BLaER1 (cell line): Measurements from ENCODE around the gene TRIM7.
"Not testable (repeated sequence)": the region's sequence is repeated elsewhere in the genome, so short reads cannot be mapped to it uniquely, and the experiment has no call there.

ENCODE experiments used
- H3K27ac ChIP-seq: shearing (Covaris generic); formaldehyde crosslinking; 2 replicates; pipeline ENCODE4 v1.8.1; 2022
- H3K27me3 ChIP-seq: shearing (Covaris generic); formaldehyde crosslinking; 2 replicates; pipeline ENCODE4 v1.8.1; 2022
- H3K36me3 ChIP-seq: shearing (Covaris generic); formaldehyde crosslinking; 2 replicates; pipeline ENCODE4 v1.8.1; 2022
- H3K4me1 ChIP-seq: shearing (Covaris generic); formaldehyde crosslinking; 2 replicates; pipeline ENCODE4 v1.8.1; 2022
- H3K4me2 ChIP-seq: shearing (Covaris generic); formaldehyde crosslinking; 2 replicates; pipeline ENCODE4 v1.8.1; 2022
- H3K4me3 ChIP-seq: shearing (Covaris generic); formaldehyde crosslinking; 2 replicates; pipeline ENCODE4 v1.8.1; 2022
- H3K9ac ChIP-seq: shearing (Covaris generic); formaldehyde crosslinking; 2 replicates; pipeline ENCODE4 v1.8.1; 2022
- H3K9me3 ChIP-seq: shearing (Covaris generic); formaldehyde crosslinking; 2 replicates; pipeline ENCODE4 v1.8.1; 2022
- H4K20me1 ChIP-seq: shearing (Covaris generic); formaldehyde crosslinking; 2 replicates; pipeline ENCODE4 v1.8.1; 2022
- Cebpa-rat ChIP-seq: shearing (Covaris generic); IDR thresholded peaks from 2 replicates; pipeline ENCODE4 v1.8.1; 2022

The TRIM7 gene

DNA sequence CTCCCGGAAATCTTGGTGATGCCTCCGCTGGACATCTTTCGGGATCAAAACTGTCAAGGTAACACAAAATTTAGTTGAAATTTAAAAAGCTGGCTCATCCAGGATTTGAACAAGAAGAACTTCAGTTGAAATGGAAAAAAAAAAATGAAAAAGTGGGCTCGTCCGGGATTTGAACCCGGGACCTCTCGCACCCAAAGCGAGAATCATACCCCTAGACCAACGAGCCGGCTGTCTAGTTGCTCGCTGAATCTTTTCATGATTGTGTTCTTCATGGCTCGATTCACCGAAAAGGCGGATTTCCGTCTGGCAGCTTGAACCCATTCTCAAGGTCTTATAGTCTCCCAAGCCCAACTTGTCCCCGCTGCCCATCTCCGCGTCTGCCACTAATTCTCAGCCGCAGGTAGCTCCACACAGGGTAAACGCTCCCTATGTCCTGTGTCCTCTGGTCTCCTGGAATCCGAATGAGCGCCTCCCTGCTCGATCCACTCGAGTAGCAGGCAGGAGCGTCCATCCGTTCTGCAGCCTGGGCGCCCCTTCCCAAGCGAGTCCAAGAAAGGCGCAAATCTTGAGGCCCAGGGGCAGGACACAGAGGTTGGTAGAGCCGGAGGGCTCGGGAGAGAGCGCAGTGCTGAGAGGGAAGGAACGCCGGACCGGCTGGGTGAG, 16.2 kb downstream of the TRIM7 start:
- TF ChIP-seq Cebpa-rat, result no peak
- H3K27ac ChIP-seq, result peak overlapping the region; percentile 89

DNA sequence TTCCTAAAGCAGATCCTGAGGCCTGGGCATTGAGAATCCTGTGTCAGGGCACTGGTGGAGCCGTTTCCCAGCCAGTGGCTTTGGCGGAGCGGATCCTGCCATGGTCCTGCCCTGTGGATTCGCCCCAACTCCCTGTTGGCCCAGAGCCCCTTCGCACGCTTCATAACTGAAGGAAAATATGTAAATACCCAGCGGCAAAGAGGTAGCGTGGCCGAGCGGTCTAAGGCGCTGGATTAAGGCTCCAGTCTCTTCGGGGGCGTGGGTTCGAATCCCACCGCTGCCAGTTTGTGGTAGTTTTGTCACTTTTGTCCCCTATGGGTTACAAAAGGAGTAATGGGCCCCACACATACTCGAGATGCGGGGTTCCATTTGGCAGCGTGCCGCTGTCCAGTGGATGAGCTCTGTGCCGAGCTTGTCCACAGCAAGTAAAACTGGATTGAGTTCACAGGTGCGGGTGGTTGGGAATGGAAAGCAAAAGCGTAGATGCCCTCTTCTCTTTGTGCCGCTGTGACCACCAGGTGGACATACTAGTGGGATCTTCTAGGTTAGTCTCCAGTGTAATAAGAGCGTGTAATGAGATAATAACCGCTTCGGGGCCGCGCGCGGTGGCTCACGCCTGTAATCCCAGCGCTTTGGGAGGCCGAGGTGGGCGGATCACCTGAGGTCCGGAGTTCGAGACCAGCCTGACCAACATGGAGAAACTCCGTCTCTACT, 17.3 kb downstream of the TRIM7 start:
- Histone ChIP-seq H3K4me1 (peaks cover 36% of the 10 kb centered on the region), H3K36me3 (no peaks in the 10 kb centered on the region), H3K4me3 (peak overlapping the region; percentile 87), H3K9me3 (no peaks in the 10 kb centered on the region), H3K9ac (no peak overlapping the region), H3K27me3 (no peaks in the 10 kb centered on the region), H3K4me2 (peak overlapping the region; percentile 97), H3K27ac (no peak overlapping the region), H4K20me1 (no peaks in the 10 kb centered on the region)
- TF ChIP-seq Cebpa-rat, result no peak

More for the DNA sequence above, 16.2 kb downstream of the TRIM7 start:
- H3K4me3 ChIP-seq, result peak overlapping the region; percentile 87
- H3K36me3 ChIP-seq, result no peaks in the 10 kb centered on the region
- H4K20me1 ChIP-seq, result no peaks in the 10 kb centered on the region
- H3K27me3 ChIP-seq, result no peaks in the 10 kb centered on the region
- H3K4me2 ChIP-seq, result peak overlapping the region; percentile 97
- H3K9me3 ChIP-seq, result no peaks in the 10 kb centered on the region
- H3K4me1 ChIP-seq, result peaks cover 42% of the 10 kb centered on the region
- peak overlapping the region; percentile 88 for H3K9ac ChIP-seq

DNA sequence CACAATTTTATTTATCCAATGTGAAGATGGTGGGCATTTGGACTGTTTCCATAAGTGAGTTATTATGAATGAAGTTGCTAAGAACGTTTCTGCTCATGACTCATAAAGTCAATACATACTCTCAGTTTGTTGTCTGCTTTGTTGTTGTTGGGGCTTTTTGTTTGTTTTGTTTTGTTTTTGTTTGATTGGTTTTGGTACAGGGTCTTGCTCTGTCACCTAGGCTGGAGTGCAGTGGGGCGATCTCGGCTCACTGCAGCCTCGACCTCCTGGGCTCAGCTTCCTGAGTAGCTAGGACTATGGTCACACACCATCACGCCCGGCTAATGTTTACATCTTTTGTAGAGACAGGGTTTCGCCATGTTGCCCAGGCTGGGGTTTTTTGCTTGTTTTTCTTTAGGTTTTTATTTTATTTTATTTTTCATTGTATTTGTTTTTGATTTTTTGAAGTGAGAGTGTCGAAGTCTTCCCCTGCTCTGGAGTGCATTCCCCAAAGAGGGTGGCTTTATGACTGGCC, 18.0 kb downstream of the TRIM7 start:
- no peak overlapping the region for H3K9ac ChIP-seq
- no peak overlapping the region for H3K4me3 ChIP-seq
- no peaks in the 10 kb centered on the region for H4K20me1 ChIP-seq
- H3K36me3 ChIP-seq, result no peaks in the 10 kb centered on the region
- TF ChIP-seq Cebpa-rat, result no peak
- H3K4me2 ChIP-seq, result peak overlapping the region; percentile 97
- no peaks in the 10 kb centered on the region for H3K9me3 ChIP-seq
- H3K4me1 ChIP-seq, result peaks cover 36% of the 10 kb centered on the region
- no peak overlapping the region for H3K27ac ChIP-seq
- H3K27me3 ChIP-seq, result no peaks in the 10 kb centered on the region

DNA sequence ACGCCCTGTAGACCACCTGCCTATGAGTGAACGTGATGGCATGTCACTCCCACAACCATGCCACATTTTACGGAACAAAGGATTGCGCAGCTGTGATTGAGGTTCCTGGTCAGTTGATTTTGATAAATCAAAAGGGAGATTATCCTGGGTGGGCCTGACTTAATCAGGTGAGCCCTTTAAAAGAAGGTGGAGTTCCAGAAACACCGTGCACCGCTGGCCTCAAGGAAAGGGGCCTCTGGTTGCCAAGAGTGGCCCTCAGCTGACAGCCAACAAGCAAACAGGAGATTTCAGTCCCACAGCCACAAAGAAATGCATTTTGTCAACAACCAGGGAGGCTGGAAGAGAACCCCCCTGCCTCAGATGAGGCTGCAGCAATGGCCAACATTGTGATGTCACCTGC, 19.0 kb downstream of the TRIM7 start:
- Histone ChIP-seq H3K27ac (no peak overlapping the region), H3K4me1 (peaks cover 38% of the 10 kb centered on the region)

DNA sequence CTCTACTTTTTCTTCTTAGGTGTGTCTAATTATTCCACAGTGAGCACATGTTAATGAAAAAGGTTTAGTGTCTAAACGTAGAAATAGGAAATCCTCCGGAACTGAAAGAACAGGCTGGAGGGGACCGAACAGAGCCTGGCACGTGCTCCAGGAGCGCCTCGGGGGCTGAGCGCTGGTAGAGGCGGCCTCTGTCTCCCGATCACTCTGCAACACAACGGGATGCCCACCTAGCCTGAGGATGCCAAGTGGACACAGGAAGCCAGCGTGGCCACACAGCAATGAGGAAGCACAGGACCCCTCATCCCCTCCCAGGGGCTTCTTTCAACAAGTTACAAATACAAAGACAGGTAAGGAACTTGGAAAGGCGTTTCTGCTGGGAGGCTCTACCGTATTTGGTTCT, 19.4 kb downstream of the TRIM7 start:
- H3K9ac ChIP-seq, result peak overlapping the region; percentile 82; the same call in 1 of the 2 replicates
- no peaks in the 10 kb centered on the region for H4K20me1 ChIP-seq
- TF ChIP-seq Cebpa-rat, result no peak
- peak overlapping the region; percentile 73 for H3K4me2 ChIP-seq
- H3K9me3 ChIP-seq, result no peaks in the 10 kb centered on the region
- peaks cover 41% of the 10 kb centered on the region for H3K4me1 ChIP-seq
- peak overlapping the region; percentile 85 for H3K27ac ChIP-seq
- no peak overlapping the region for H3K4me3 ChIP-seq
- H3K36me3 ChIP-seq, result no peaks in the 10 kb centered on the region
- H3K27me3 ChIP-seq, result no peaks in the 10 kb centered on the region

More for the DNA sequence above, 19.0 kb downstream of the TRIM7 start:
- Histone ChIP-seq H3K4me2 (peak overlapping the region; percentile 73; the same call in 1 of the 2 replicates), H3K9me3 (no peaks in the 10 kb centered on the region), H4K20me1 (no peaks in the 10 kb centered on the region), H3K4me3 (no peak overlapping the region), H3K9ac (no peak overlapping the region), H3K36me3 (no peaks in the 10 kb centered on the region), H3K27me3 (no peaks in the 10 kb centered on the region)
- no peak for TF ChIP-seq Cebpa-rat

DNA sequence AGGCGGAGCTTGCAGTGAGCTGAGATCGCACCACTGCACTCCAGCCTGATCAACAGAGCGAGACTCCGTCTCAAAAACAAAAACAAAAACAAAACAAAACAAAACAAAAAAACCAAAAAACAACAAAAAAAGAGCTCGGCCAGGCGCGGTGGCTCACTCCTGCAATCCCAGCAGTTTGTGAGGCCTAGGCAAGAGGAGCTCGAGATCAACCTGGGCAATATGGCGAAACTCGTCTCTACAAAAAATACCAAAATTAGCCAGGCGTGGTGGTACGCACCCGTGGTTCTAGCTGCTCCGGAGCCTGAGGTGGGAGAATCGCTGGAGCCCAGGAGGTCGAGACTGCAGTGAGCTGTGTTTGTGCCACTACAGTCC, 20.2 kb downstream of the TRIM7 start:
- Histone ChIP-seq H3K27ac (peak overlapping the region; percentile 85), H3K4me2 (peak overlapping the region; percentile 73), H4K20me1 (no peaks in the 10 kb centered on the region), H3K4me3 (peak overlapping the region; percentile 68), H3K27me3 (no peaks in the 10 kb centered on the region), H3K36me3 (no peaks in the 10 kb centered on the region), H3K4me1 (peaks cover 48% of the 10 kb centered on the region), H3K9me3 (no peaks in the 10 kb centered on the region), H3K9ac (peak overlapping the region; percentile 82)
- TF ChIP-seq Cebpa-rat, result no peak

DNA sequence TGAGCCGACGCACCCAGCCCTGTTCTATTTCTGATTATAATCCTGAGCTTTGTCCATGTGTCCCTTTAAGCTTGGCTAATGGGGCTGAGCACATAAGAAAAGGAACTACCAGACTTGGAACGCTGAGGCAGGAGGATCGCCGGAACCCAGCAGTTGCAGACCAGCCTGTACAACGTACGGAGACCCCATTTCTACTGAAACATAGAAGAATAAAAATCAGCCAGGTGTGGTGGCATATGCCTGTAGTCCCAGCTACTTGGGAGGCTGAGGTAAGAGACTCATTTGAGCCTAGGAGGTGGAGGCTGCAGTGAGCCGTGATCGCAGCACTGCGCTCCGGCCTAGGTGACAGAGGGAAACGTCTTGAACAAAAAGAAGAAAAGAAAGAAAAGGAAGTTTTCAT, 22.3 kb downstream of the TRIM7 start:
- H3K9me3 ChIP-seq, result no peaks in the 10 kb centered on the region
- H3K27me3 ChIP-seq, result no peaks in the 10 kb centered on the region
- no peak overlapping the region for H3K9ac ChIP-seq
- H4K20me1 ChIP-seq, result no peaks in the 10 kb centered on the region
- peak overlapping the region; percentile 22; the same call in 1 of the 2 replicates for H3K4me3 ChIP-seq
- no peak overlapping the region for H3K27ac ChIP-seq
- no peaks in the 10 kb centered on the region for H3K36me3 ChIP-seq
- no peak for TF ChIP-seq Cebpa-rat
- peaks cover 46% of the 10 kb centered on the region for H3K4me1 ChIP-seq
- H3K4me2 ChIP-seq, result peak overlapping the region; percentile 55

DNA sequence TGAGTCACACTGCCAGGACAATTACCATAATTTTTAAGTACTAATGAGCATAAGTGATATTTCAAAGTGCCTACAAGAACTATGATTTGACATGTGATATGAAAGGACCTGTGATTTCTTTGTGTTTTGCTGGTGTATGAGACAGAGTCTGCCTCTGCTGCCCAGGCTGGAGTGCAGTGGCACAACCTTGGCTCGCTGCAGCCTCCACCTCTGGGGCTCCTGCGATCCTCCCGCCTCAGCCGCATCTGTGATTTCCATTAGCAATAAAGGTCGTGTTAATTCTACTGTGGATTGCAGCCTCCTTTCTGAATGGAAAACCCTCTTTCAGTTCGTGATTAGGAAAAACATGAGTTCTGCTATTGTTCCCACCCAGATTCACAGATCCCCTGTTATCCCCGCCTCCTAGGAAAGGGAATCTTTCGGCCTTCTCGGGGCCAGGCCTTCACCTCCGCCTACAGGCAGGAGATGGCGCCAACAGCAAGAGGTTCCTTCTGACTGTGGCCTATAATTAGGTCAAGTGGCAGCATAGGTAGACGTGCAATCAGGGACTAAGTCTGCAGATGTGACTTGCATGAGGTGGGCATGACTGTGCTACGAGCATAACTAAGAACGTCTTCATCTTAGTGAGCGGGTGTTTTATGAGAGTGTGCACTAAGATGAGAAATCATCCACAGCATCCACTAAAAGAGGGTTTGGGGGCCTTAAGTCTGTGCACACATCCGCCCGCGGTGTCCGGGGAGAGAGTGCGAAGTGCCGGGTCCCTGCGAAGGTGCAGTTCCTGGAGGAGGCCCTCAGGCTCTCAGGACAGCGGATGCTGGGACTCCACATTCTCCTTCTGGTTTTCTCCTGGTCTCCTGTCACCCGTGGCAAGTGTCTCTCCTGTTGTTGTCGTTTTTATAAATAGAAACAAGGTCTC, 23.1 kb downstream of the TRIM7 start:
- H3K4me1 ChIP-seq, result peaks cover 39% of the 10 kb centered on the region
- no peak overlapping the region for H3K9ac ChIP-seq
- H3K4me2 ChIP-seq, result peak overlapping the region; percentile 55
- TF ChIP-seq Cebpa-rat, result no peak
- H3K27ac ChIP-seq, result no peak overlapping the region
- H3K9me3 ChIP-seq, result no peaks in the 10 kb centered on the region
- H3K36me3 ChIP-seq, result no peaks in the 10 kb centered on the region
- no peaks in the 10 kb centered on the region for H3K27me3 ChIP-seq
- H3K4me3 ChIP-seq, result no peak overlapping the region
- H4K20me1 ChIP-seq, result no peaks in the 10 kb centered on the region

DNA sequence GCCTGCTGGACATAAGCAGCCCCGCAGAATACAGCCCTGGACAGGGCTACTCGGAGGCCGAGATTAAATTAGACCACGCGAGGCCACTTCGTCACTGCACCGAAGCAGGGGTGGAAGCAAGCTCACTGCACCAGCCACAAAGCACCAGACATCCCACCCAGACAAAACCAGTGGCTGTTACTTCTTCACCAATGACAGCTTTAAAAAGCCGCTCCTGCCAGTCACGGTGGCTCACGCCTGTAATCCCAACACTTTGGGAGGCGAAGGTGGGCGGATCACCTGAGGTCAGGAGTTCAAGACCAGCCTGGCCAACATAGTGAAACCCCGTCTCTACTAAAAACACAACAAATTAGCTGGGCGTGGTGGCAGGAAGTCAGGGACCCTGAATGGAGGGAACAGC, 27.4 kb downstream of the TRIM7 start:
- H3K9ac ChIP-seq, H3K27me3 ChIP-seq, H3K36me3 ChIP-seq, H3K4me3 ChIP-seq, H3K27ac ChIP-seq, H4K20me1 ChIP-seq, H3K9me3 ChIP-seq, H3K4me2 ChIP-seq: not testable (repeated sequence)
- H3K4me1 ChIP-seq, result peaks cover 26% of the 10 kb centered on the region
